Omental fat pad (tissue), 4 donors: ENCODE results near the gene PAX2. TPM values are rescaled to one million over a fixed set of nuclear protein-coding genes. Genes with fewer than 3 reads are reported as not detected.

Source experiments
- ATAC-seq: fragments of 150-250 bp; one replicate; pipeline ENCODE4 v1.9.1; 2016; ENCODE audit warnings: mild to moderate bottlenecking, moderate library complexity; ENCODE audit not compliant: low FRiP score
- DNase-seq: peaks from one replicate; pipeline ENCODE4 v3.0.0-alpha.2; 2019; ENCODE audit warnings: low spot score
- total RNA-seq, 4 donors: library from RNA; depleted of rRNA; stranded (reverse); fragments of >200 nt; gene quantifications; one replicate each; pipeline ENCODE4 v1.1.0, GENCODE V29; 2016
- TF ChIP-seq, protein P1 (sequence below), 3 donors: fragments of 450-650 bp; IDR thresholded peaks; one replicate each; pipeline ENCODE4 v1.5.1; 2016 to 2017; ENCODE audit warnings: antibody characterized with exemption in 3 of 3, mild to moderate bottlenecking in 3 of 3, moderate library complexity in 2 of 3

PAX2 gene
- total RNA-seq, 4 donors from 2014 or later, result not detected

DNA sequence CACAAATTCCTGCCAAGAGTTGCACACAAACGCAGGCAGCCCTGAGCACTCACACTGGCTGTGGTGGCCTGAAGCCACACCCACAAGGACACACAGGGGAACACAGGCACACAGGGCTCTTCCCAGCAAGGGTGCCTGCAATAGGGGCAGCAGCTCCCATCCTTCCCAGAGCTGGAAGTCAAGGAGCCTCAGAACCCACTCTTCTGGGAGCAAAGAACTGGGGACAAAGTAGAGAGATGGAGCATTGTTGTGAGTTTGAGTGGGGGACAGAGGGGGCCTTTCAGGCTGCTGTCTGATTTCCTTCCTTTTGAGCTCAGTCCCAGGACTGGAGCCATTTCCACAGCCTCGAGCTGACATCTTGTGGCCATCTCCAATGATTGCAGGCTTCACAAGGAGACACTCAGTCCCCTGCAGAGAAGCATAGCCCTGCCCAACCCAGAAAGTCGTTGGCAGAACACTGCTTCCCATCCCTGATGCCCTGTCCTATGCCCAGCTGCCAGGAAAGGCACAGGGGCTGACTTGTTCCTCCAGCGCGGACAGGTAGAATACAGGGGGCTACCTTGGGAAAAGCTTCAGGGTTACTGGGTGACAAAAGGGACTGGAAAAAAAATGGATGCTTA lies 133.0 kb downstream of the PAX2 start:
- TF ChIP-seq, protein P1, sequence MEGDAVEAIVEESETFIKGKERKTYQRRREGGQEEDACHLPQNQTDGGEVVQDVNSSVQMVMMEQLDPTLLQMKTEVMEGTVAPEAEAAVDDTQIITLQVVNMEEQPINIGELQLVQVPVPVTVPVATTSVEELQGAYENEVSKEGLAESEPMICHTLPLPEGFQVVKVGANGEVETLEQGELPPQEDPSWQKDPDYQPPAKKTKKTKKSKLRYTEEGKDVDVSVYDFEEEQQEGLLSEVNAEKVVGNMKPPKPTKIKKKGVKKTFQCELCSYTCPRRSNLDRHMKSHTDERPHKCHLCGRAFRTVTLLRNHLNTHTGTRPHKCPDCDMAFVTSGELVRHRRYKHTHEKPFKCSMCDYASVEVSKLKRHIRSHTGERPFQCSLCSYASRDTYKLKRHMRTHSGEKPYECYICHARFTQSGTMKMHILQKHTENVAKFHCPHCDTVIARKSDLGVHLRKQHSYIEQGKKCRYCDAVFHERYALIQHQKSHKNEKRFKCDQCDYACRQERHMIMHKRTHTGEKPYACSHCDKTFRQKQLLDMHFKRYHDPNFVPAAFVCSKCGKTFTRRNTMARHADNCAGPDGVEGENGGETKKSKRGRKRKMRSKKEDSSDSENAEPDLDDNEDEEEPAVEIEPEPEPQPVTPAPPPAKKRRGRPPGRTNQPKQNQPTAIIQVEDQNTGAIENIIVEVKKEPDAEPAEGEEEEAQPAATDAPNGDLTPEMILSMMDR (IDR thresholded peaks at IDR 0.05), result peak in 1 of 3 donors; percentile 25
- ATAC-seq (no peak), DNase-seq (no peak)

Other genes with a start within 250 kb of the PAX2 start
- gene SEC31B, start 225.7 kb upstream of the PAX2 start, total RNA-seq, result 1 to 10 TPM; 5.0 to 9.4 (median 8.3) TPM
- gene NDUFB8, start 215.7 kb upstream of the PAX2 start, total RNA-seq, result 100 to 1,000 TPM; 104 to 180 (median 125) TPM
- 10 to 100 TPM in 3 of 4 donors, 1 to 10 TPM in 1; 9.1 to 15.8 (median 11.5) TPM for gene HIF1AN, start 209.6 kb upstream of the PAX2 start, total RNA-seq
- 10 to 100 TPM; 14.9 to 37.8 (median 21.9) TPM for gene SLF2, start 167.4 kb downstream of the PAX2 start, total RNA-seq
- 1 to 10 TPM in 2 of 4 donors, under 1 TPM in 2; 0.47 to 1.4 (median 1.1) TPM for gene SEMA4G, start 223.9 kb downstream of the PAX2 start, total RNA-seq
- 10 to 100 TPM; 59.7 to 97.0 (median 79.3) TPM for gene MRPL43, start 241.9 kb downstream of the PAX2 start, total RNA-seq
- gene TWNK, start 242.0 kb downstream of the PAX2 start, total RNA-seq, result 10 to 100 TPM in 1 of 4 donors, 1 to 10 TPM in 3; 4.6 to 20.8 (median 6.9) TPM